Measurements from ENCODE around the gene PLA2G2F. TPM values are rescaled to one million over a fixed set of nuclear protein-coding genes. Genes with fewer than 3 reads are reported as not detected.

PLA2G2F gene
- total RNA-seq, 1 experiment from 2014 or later = 0.20 TPM

DNA sequence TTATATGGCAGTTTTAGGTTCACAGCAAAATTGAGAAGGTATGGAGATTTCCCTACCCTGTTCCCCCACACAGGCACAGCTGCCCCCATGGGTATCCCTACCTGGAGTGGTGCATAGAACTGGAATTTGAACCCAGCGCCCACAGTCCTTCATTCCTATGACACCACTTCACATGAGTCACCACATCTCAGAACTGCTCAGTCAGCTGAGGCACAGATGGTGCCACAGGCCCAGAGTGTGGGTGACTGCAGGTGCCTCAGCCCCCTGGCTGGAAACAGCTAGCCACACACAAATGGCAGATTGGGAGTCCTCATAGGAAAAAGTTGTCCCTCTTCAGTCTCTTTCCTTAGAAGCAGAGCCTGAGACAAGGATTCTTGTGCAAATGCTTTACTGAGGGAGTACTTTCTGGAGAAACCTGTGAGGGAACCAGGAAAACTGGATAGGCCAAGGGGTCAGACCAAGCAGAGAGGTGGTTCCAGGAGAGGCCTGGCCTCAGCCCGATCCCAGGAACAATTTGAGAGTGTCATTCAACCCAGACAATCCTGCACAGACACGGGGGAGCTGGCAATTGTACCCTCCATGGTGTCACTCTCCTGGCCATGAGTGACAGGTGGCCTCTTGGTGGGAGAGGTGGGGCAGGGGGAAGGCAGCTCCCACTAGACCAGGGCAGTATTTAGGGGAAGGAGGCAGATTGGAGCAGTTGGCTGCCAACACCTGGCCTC lies 26.7 kb upstream of the PLA2G2F start:
- no peaks in the 10 kb centered on the region for H3F3A ChIP-seq (ENCODE audit: insufficient read depth, low read depth)
- CTCF ChIA-PET = no interaction called here
- no peak overlapping the region for H2AFZ ChIP-seq
- TF ChIP-seq CTCF (conservative IDR thresholded peaks at IDR 0.05) (no peak), EZH2 (IDR thresholded peaks at IDR 0.05; ENCODE audit: low read depth) (no peak)
- intact Hi-C loops (cut with micrococcal nuclease; ENCODE audit: unreplicated experiment) = no loop called here
- H3K9me2 ChIP-seq (ENCODE audit: insufficient read depth) = no peaks in the 10 kb centered on the region
- no peak overlapping the region for H3K27ac ChIP-seq
- no peaks in the 10 kb centered on the region for H3K79me2 ChIP-seq (ENCODE audit: low read depth)
- no peaks in the 10 kb centered on the region for H3K27me3 ChIP-seq (ENCODE audit: insufficient read depth, low read depth)
- POLR2A ChIA-PET (ENCODE audit: unreplicated experiment) = no interaction called here
- no peaks in the 10 kb centered on the region for H3K9me3 ChIP-seq (ENCODE audit: insufficient read depth, low read depth)
- H3K36me3 ChIP-seq (ENCODE audit: low read depth) = no peaks in the 10 kb centered on the region
- no peaks in the 10 kb centered on the region for H4K20me1 ChIP-seq (ENCODE audit: insufficient read depth)
- H3K4me1 ChIP-seq (replicated peaks; ENCODE audit: insufficient read depth) = 0 out of 2 replicates have a peak, but pooled peaks cover 11% of the 10 kb centered on the region
- H3K4me2 ChIP-seq = no peak overlapping the region
- DNase-seq = no peak
- BruUV-seq (replicated peaks) = no TSS peak
- no peak overlapping the region for H3K4me3 ChIP-seq

GRCh38 chr1:20114021-20114648 lies 25.0 kb upstream of the PLA2G2F start:
- 0 out of 2 replicates have a peak, but pooled peaks cover 10% of the 10 kb centered on the region for H3K4me1 ChIP-seq (replicated peaks; ENCODE audit: insufficient read depth)
- no peaks in the 10 kb centered on the region for H3F3A ChIP-seq (ENCODE audit: insufficient read depth, low read depth)
- H3K9me2 ChIP-seq (ENCODE audit: insufficient read depth) = no peaks in the 10 kb centered on the region
- ChIA-PET CTCF (no interaction called here), POLR2A (ENCODE audit: unreplicated experiment) (no interaction called here)
- no peak overlapping the region for H3K4me3 ChIP-seq
- no peak for DNase-seq
- TF ChIP-seq CTCF (conservative IDR thresholded peaks at IDR 0.05) (no peak), EZH2 (IDR thresholded peaks at IDR 0.05; ENCODE audit: low read depth) (no peak)
- H3K4me2 ChIP-seq = no peak overlapping the region
- H3K79me2 ChIP-seq (ENCODE audit: low read depth) = no peaks in the 10 kb centered on the region
- BruUV-seq (replicated peaks) = no TSS peak
- H3K27ac ChIP-seq = no peak overlapping the region
- no peaks in the 10 kb centered on the region for H3K27me3 ChIP-seq (ENCODE audit: insufficient read depth, low read depth)
- no peaks in the 10 kb centered on the region for H3K9me3 ChIP-seq (ENCODE audit: insufficient read depth, low read depth)
- no peaks in the 10 kb centered on the region for H4K20me1 ChIP-seq (ENCODE audit: insufficient read depth)
- no peaks in the 10 kb centered on the region for H3K36me3 ChIP-seq (ENCODE audit: low read depth)
- no peak overlapping the region for H2AFZ ChIP-seq
- intact Hi-C loops (cut with micrococcal nuclease; ENCODE audit: unreplicated experiment) = no loop called here

DNA sequence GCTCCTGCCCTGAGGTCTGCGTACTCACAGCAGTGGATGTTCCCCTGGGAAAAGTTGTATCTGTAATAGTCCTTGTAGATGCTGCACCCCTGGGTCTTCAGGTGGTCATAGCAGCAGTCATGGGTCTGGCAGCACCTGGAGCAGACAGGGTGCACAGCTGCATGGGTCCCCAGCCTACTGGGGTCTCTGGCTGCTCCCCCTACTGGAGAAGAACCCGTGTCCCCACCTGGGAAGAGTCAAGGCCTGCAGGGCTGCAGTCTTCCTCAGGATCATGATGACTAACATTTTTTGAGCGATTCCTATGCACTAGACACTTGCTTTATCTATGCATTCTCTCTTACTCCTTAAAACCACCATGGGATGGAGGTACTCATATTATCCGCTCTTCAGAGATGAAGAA lies 23.6 kb upstream of the PLA2G2F start:
- BruUV-seq (replicated peaks) = no TSS peak
- H3K36me3 ChIP-seq (ENCODE audit: low read depth) = no peaks in the 10 kb centered on the region
- ChIA-PET CTCF (no interaction called here), POLR2A (ENCODE audit: unreplicated experiment) (no interaction called here)
- no peak overlapping the region for H3K27ac ChIP-seq
- no peak overlapping the region for H2AFZ ChIP-seq
- intact Hi-C loops (cut with micrococcal nuclease; ENCODE audit: unreplicated experiment) = no loop called here
- no peaks in the 10 kb centered on the region for H3K9me3 ChIP-seq (ENCODE audit: insufficient read depth, low read depth)
- no peaks in the 10 kb centered on the region for H4K20me1 ChIP-seq (ENCODE audit: insufficient read depth)
- H3K79me2 ChIP-seq (ENCODE audit: low read depth) = no peaks in the 10 kb centered on the region
- H3F3A ChIP-seq (ENCODE audit: insufficient read depth, low read depth) = no peaks in the 10 kb centered on the region
- H3K4me1 ChIP-seq (replicated peaks; ENCODE audit: insufficient read depth) = 0 out of 2 replicates have a peak, but pooled peaks cover 4% of the 10 kb centered on the region
- DNase-seq = no peak
- no peak for TF ChIP-seq EZH2 (IDR thresholded peaks at IDR 0.05; ENCODE audit: low read depth)
- no peak for TF ChIP-seq CTCF (conservative IDR thresholded peaks at IDR 0.05)
- H3K9me2 ChIP-seq (ENCODE audit: insufficient read depth) = no peaks in the 10 kb centered on the region
- no peak overlapping the region for H3K4me3 ChIP-seq
- no peak overlapping the region for H3K4me2 ChIP-seq
- H3K27me3 ChIP-seq (ENCODE audit: insufficient read depth, low read depth) = no peaks in the 10 kb centered on the region

All from PC-9 (cell line).